Heart left ventricle (tissue), 13 donors: ENCODE results near the gene DCAF8.

ENCODE experiments used
- POLR2A ChIP-seq, 2 donors: fragments of 450-650 bp; IDR thresholded peaks; one replicate each; pipeline ENCODE4 v1.6.1; 2017; ENCODE audit warnings: antibody characterized with exemption in 2 of 2, mild to moderate bottlenecking in 2 of 2, moderate library complexity in 2 of 2
- TF ChIP-seq, protein P1 (sequence below), 12 donors: fragments of 200-600 bp; sonication (generic) in 4 of 12; IDR thresholded peaks; one replicate each; pipeline versions ENCODE4 v1.5.0 to v1.8.0; 2018 to 2022; ENCODE audit warnings: antibody characterized with exemption in 12 of 12, mild to moderate bottlenecking in 5 of 12
- donor health status: ischemic (EF 13 %, LVEDD 7.1; RV severe dilation, severe dysfunction).
- donor health status: DM: no; HTN: yes; CAD: no.
- donor health status: DM: no; HTN: no; CAD: no.
- donor health status: ischemic (EF 25% LVEDD 6.9; RV normal size, moderate dysfunction).
- donor health status: ischemic (EF 25% LVEDD 5.7; RV mildly dilated, moderate dysfunction).
- donor health status: ischemic (EF 35%, LVEDD 5.7; RV mildly dilated, moderate dysfunction).
- donor health status: nonischemic (EF 11% LVEDD 7.7; RV severe dilation, severe dysfunction).
- donor health status: DM: yes; HTN: yes; CAD: no.
- donor health status: PGD.
- donor health status: ischemic (EF 29% LVEDD 5.4; RV normal size, mild dysfunction).
- donor health status: nonischemic (EF 23%, LVEDD 6.1; RV moderate dilation, normal function).

DNA sequence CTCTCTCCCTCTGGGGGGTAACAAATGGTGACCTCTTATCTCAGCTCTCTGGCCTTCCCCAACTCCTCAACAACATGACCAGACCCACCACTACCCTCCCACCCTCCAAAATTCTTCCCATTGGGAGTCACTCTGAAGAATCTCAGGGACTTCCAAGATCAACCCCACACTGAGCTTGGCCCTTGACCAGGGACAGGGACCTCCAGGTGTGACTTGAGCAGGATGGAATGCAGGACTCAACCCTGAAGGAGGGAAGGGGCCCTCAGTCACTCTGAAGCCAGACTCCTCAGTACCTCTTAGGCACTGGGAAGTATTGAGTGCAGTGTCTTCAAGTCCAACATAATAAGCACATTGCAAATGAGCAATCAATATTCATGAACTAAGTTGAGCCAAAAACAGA lies 70.1 kb downstream of the DCAF8 start:
- TF ChIP-seq, protein P1, sequence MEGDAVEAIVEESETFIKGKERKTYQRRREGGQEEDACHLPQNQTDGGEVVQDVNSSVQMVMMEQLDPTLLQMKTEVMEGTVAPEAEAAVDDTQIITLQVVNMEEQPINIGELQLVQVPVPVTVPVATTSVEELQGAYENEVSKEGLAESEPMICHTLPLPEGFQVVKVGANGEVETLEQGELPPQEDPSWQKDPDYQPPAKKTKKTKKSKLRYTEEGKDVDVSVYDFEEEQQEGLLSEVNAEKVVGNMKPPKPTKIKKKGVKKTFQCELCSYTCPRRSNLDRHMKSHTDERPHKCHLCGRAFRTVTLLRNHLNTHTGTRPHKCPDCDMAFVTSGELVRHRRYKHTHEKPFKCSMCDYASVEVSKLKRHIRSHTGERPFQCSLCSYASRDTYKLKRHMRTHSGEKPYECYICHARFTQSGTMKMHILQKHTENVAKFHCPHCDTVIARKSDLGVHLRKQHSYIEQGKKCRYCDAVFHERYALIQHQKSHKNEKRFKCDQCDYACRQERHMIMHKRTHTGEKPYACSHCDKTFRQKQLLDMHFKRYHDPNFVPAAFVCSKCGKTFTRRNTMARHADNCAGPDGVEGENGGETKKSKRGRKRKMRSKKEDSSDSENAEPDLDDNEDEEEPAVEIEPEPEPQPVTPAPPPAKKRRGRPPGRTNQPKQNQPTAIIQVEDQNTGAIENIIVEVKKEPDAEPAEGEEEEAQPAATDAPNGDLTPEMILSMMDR (IDR thresholded peaks at IDR 0.05): no peak
- no peak for TF ChIP-seq POLR2A (IDR thresholded peaks at IDR 0.05)
